ENCODE results near the gene COLGALT1. TPM values are rescaled to one million over a fixed set of nuclear protein-coding genes. Genes with fewer than 3 reads are reported as not detected.
"Not testable (repeated sequence)": the region's sequence is repeated elsewhere in the genome, so short reads cannot be mapped to it uniquely, and the experiment has no call there.

Gene COLGALT1
- total RNA-seq, 1 donor from 2014 or later = 121 TPM

DNA sequence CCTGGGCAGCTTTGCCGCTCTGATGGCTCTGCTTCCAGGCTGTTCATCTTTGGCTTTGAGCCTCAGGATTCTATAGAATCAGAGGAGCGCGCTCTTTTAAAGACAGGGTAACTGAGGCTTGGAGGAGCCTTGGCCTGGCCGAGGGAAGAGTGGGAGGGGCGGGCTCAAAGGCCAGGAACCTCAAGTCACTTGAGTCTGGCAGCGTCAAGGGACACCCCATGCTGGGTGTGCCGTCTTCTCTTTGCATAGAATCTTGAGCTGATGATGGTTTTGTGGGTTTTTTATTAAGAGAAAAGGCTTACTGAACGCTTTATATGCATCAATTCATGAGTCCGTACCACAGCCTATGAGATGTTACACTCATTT lies 42.9 kb upstream of the COLGALT1 start:
- Mint-ChIP-seq H3K9me3 (ENCODE audit: unreplicated experiment) (no peaks in the 10 kb centered on the region), H3K27ac (ENCODE audit: unreplicated experiment) (peak overlapping the region; percentile 74), H3K27me3 (ENCODE audit: unreplicated experiment) (no peaks in the 10 kb centered on the region), H3K4me3 (ENCODE audit: unreplicated experiment) (peak overlapping the region; percentile 96), H3K36me3 (ENCODE audit: unreplicated experiment) (peaks cover 15% of the 10 kb centered on the region), H3K4me1 (ENCODE audit: unreplicated experiment) (peaks cover 39% of the 10 kb centered on the region)
- TF ChIP-seq, protein P1, sequence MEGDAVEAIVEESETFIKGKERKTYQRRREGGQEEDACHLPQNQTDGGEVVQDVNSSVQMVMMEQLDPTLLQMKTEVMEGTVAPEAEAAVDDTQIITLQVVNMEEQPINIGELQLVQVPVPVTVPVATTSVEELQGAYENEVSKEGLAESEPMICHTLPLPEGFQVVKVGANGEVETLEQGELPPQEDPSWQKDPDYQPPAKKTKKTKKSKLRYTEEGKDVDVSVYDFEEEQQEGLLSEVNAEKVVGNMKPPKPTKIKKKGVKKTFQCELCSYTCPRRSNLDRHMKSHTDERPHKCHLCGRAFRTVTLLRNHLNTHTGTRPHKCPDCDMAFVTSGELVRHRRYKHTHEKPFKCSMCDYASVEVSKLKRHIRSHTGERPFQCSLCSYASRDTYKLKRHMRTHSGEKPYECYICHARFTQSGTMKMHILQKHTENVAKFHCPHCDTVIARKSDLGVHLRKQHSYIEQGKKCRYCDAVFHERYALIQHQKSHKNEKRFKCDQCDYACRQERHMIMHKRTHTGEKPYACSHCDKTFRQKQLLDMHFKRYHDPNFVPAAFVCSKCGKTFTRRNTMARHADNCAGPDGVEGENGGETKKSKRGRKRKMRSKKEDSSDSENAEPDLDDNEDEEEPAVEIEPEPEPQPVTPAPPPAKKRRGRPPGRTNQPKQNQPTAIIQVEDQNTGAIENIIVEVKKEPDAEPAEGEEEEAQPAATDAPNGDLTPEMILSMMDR (IDR thresholded peaks at IDR 0.05) = no peak
- no peak for DNase-seq (ENCODE audit: extremely low spot score, unreplicated experiment)

DNA sequence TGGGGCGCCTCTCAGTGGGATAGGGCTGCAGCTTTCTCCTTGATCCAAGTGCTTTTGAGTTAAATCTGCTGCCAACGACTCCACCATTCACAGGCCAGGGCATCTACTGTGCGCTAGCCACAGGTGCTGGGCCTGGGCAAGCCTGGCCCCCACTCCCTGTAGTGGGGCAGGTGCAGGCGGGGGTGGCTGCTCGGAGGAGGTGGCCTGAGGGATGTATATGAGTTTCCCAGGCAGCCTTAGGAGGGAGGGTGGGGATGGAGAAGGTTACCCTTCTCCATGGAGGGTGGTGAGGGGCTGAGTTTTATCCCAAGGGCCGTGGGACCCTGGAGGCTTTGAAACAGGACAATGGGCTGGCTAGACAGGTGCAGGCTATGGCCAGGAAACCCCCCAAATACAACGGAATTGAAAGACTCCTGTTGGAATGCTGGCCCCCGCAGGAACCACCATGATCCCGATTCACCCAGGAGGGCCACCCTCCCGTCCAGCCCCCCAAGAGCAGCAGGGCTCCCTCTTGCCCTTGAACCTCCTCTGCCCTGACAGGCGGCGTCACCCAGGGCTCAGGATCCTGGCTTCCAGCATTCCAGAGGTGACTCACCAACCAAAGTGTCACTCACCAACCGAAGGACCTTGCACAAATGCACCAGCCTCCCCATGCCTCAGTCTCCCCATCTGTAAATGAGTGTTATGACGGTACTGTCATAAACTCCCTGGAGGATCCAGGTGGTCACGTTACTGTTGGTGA lies 39.9 kb upstream of the COLGALT1 start:
- Mint-ChIP-seq H3K9me3 (ENCODE audit: unreplicated experiment) (no peaks in the 10 kb centered on the region), H3K4me3 (ENCODE audit: unreplicated experiment) (no peak overlapping the region), H3K27me3 (ENCODE audit: unreplicated experiment) (no peaks in the 10 kb centered on the region), H3K4me1 (ENCODE audit: unreplicated experiment) (peaks cover 14% of the 10 kb centered on the region), H3K27ac (ENCODE audit: unreplicated experiment) (no peak overlapping the region), H3K36me3 (ENCODE audit: unreplicated experiment) (peaks cover 22% of the 10 kb centered on the region)
- TF ChIP-seq, protein P1 (IDR thresholded peaks at IDR 0.05) = no peak
- DNase-seq (ENCODE audit: extremely low spot score, unreplicated experiment) = no peak

DNA sequence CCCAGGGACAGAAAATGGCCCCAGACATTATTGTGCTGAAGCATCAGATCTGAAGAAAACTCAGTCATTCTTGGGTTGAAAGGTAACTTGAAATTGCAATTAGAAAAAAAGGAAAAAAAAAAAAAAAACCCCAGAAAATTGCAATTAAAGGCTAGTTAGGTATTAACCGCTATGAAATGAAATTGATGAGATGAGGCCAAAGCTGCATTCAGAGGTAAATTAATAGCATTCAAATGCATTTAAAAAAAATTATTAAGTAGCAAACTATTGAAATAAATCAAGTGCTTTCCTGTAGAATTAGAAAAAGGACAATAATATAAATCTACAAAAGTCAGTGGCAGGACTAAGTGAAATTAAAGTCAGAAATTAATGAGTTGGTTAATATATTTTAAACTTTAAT lies 37.6 kb upstream of the COLGALT1 start:
- DNase-seq (ENCODE audit: extremely low spot score, unreplicated experiment) = no peak
- Mint-ChIP-seq H3K27ac (ENCODE audit: unreplicated experiment) (no peak overlapping the region), H3K4me1 (ENCODE audit: unreplicated experiment) (peaks cover 1% of the 10 kb centered on the region), H3K9me3 (ENCODE audit: unreplicated experiment) (no peaks in the 10 kb centered on the region), H3K27me3 (ENCODE audit: unreplicated experiment) (no peaks in the 10 kb centered on the region), H3K36me3 (ENCODE audit: unreplicated experiment) (peaks cover 24% of the 10 kb centered on the region), H3K4me3 (ENCODE audit: unreplicated experiment) (no peak overlapping the region)
- TF ChIP-seq, protein P1 (IDR thresholded peaks at IDR 0.05) = no peak

DNA sequence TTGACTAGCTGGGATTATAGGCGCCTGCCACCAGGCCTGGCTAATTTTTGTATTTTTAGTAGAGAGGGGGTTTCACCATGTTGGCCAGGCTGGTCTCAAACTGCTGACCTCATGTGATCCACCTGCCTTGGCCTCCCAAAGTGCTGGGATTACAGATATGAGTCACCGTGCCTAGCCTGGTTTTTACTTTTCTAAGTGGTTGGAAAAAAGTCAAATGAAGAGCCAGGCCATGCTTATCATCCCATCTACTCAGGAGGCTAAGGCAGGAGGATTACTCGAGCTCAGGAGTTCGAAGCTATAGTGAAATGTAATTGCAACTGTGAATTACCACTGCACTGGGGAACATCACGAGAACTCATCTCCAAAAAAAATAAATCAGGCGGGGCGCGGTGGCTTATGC lies 36.8 kb upstream of the COLGALT1 start:
- not testable (repeated sequence) for DNase-seq (ENCODE audit: extremely low spot score, unreplicated experiment); H3K4me3 Mint-ChIP-seq (ENCODE audit: unreplicated experiment); H3K27me3 Mint-ChIP-seq (ENCODE audit: unreplicated experiment); H3K4me1 Mint-ChIP-seq (ENCODE audit: unreplicated experiment); H3K27ac Mint-ChIP-seq (ENCODE audit: unreplicated experiment); H3K9me3 Mint-ChIP-seq (ENCODE audit: unreplicated experiment)
- H3K36me3 Mint-ChIP-seq (ENCODE audit: unreplicated experiment) = peaks cover 24% of the 10 kb centered on the region

DNA sequence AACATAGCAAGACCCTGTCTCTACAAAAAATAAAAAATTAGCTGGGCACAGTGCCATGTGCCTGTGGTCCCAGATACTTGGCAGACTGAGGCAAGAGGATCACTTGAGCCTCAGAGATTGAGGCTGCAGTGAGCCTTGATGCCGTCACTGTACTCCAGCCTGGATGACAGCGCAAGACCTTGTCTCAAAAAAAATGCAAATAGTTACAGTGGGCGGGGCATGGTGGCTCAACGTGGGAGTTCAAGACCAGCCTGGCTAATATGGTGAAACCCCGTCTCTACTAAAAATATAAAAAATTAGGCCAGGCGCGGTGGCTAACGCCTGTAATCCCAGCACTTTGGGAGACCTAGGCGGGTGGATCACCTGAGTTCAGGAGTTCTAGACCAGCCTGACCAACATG lies 35.5 kb upstream of the COLGALT1 start:
- Mint-ChIP-seq H3K4me3 (ENCODE audit: unreplicated experiment) (no peak overlapping the region), H3K9me3 (ENCODE audit: unreplicated experiment) (no peaks in the 10 kb centered on the region), H3K36me3 (ENCODE audit: unreplicated experiment) (peaks cover 24% of the 10 kb centered on the region), H3K27me3 (ENCODE audit: unreplicated experiment) (no peaks in the 10 kb centered on the region), H3K4me1 (ENCODE audit: unreplicated experiment) (no peaks in the 10 kb centered on the region), H3K27ac (ENCODE audit: unreplicated experiment) (no peak overlapping the region)
- TF ChIP-seq, protein P1 (IDR thresholded peaks at IDR 0.05) = no peak
- no peak for DNase-seq (ENCODE audit: extremely low spot score, unreplicated experiment)
